GM12878 (cell line): ENCODE results near the gene FUT8. TPM values are rescaled to one million over a fixed set of nuclear protein-coding genes. Genes with fewer than 3 reads are reported as not detected.

Source experiments
- BCL11A ChIP-seq: IDR thresholded peaks from 2 replicates; pipeline ENCODE4 v1.6.1; 2011; ENCODE audit warnings: low read depth, low read length
- BHLHE40 ChIP-seq, 2 experiments: fragments of 450-650 bp in 1 of 2; IDR thresholded peaks; 2 replicates each; pipeline ENCODE4 v1.6.1; 2011 to 2017; ENCODE audit warnings: low read depth in 2 of 2, borderline replicate concordance in 1 of 2, improper control_type of control experiment in 1 of 2, low read length in 1 of 2, mild to moderate bottlenecking in 1 of 2
- CBX3 ChIP-seq: fragments of 200-600 bp; sonication (generic); IDR thresholded peaks from 2 replicates; pipeline ENCODE4 v1.6.1; 2016; ENCODE audit warnings: low read depth, borderline replicate concordance
- EED ChIP-seq: sonication (generic); IDR thresholded peaks from 2 replicates; pipeline ENCODE4 v1.6.1; 2016; ENCODE audit warnings: antibody characterized with exemption, low read depth
- FOXK2 ChIP-seq: fragments of 450-650 bp; IDR thresholded peaks from 2 replicates; pipeline ENCODE4 v1.6.1; 2017; ENCODE audit warnings: mild to moderate bottlenecking, moderate library complexity
- IRF3 ChIP-seq: fragments of 450-650 bp; IDR thresholded peaks from 2 replicates; pipeline ENCODE4 v1.6.1; 2014; ENCODE audit warnings: mild to moderate bottlenecking
- JUND ChIP-seq: IDR thresholded peaks from 2 replicates; pipeline ENCODE4 v1.6.1; 2012; ENCODE audit warnings: low read depth, mild to moderate bottlenecking, low read length, improper control_type of control experiment, moderate library complexity
- MEF2A ChIP-seq: IDR thresholded peaks from 2 replicates; pipeline ENCODE4 v1.6.1; 2011; ENCODE audit warnings: low read depth, mild to moderate bottlenecking, low read length, moderate library complexity; ENCODE audit not compliant: insufficient read depth
- MEF2B ChIP-seq: fragments of 450-650 bp; IDR thresholded peaks from 2 replicates; pipeline ENCODE4 v1.6.1; 2018; ENCODE audit warnings: mild to moderate bottlenecking, moderate library complexity; ENCODE audit not compliant: partially characterized antibody, poor library complexity, severe bottlenecking
- MXI1 ChIP-seq: fragments of 150-350 bp; IDR thresholded peaks from 2 replicates; pipeline ENCODE4 v1.6.1; 2011; ENCODE audit warnings: low read depth, mild to moderate bottlenecking, inconsistent platforms, low read length, improper control_type of control experiment
- NR2F1 ChIP-seq: fragments of 450-650 bp; conservative IDR thresholded peaks from 2 replicates; pipeline ENCODE4 v1.6.1; 2017; ENCODE audit warnings: mild to moderate bottlenecking
- NRF1 ChIP-seq: conservative IDR thresholded peaks from 2 replicates; pipeline ENCODE4 v1.6.1; 2011; ENCODE audit warnings: mild to moderate bottlenecking, low read depth, low read length, improper control_type of control experiment
- PKNOX1 ChIP-seq: fragments of 450-650 bp; IDR thresholded peaks from 2 replicates; pipeline ENCODE4 v1.6.1; 2016; ENCODE audit warnings: mild to moderate bottlenecking
- POU2F2 ChIP-seq: IDR thresholded peaks from 3 replicates; pipeline ENCODE4 v1.6.1; 2011; ENCODE audit warnings: low read depth, mild to moderate bottlenecking, low read length, borderline replicate concordance
- RAD21 ChIP-seq: IDR thresholded peaks from 2 replicates; pipeline ENCODE4 v1.6.1; 2011; ENCODE audit warnings: mild to moderate bottlenecking, low read depth, low read length, moderate library complexity; ENCODE audit not compliant: insufficient read depth
- SREBF2 ChIP-seq: IDR thresholded peaks from 2 replicates; pipeline ENCODE4 v1.6.1; 2012; ENCODE audit warnings: mild to moderate bottlenecking, low read length
- TCF12 ChIP-seq: IDR thresholded peaks from 2 replicates; pipeline ENCODE4 v1.6.1; 2011; ENCODE audit warnings: low read depth, mild to moderate bottlenecking, low read length
- WRNIP1 ChIP-seq: IDR thresholded peaks from 2 replicates; pipeline ENCODE4 v1.6.1; 2011; ENCODE audit warnings: low read depth, low read length, improper control_type of control experiment, borderline replicate concordance
- ZNF207 ChIP-seq: fragments of 450-650 bp; IDR thresholded peaks from 2 replicates; pipeline ENCODE4 v1.6.1; 2014; ENCODE audit warnings: antibody characterized with exemption, mild to moderate bottlenecking, borderline replicate concordance
- polyA plus RNA-seq, 11 experiments: library from polyadenylated mRNA; depleted of rRNA in 4 of 11; unstranded in 6 of 11; stranded (reverse) in 5 of 11; fragments of >200 nt; fragmentation: Nextera tagmentation in 4 of 11; fragmentation: Illumina TruSeq in 1 of 11; extraction: Ambion mirVana in 4 of 11; extraction: Trizol in 1 of 11; gene quantifications; 1 replicate in 1 of 11; 2 replicates in 10 of 11; pipeline versions ENCODE4 v1.2.1 to v1.2.3, GENCODE V29; 2011 to 2016; ENCODE audit warnings: inconsistent platforms in 2 of 11, missing spikeins in 2 of 11, low read depth in 1 of 11
- total RNA-seq, 4 experiments: library from RNA; depleted of rRNA in 3 of 4; stranded (reverse); fragments of >200 nt in 3 of 4; fragmentation: Illumina TruSeq in 1 of 4; extraction: Trizol in 1 of 4; gene quantifications; 2 replicates each; pipeline versions ENCODE4 v1.2.1 to v1.2.3, GENCODE V29; 2013 to 2021
- TF ChIP-seq, protein P1 (sequence below): fragments of 450-650 bp; IDR thresholded peaks from 2 replicates; pipeline ENCODE4 v1.6.1; 2017; ENCODE audit warnings: low read depth, mild to moderate bottlenecking, moderate library complexity

Gene FUT8
- total and polyA plus RNA-seq, 10 of the 15 experiments (the other 5 are each of a cell fraction or from before 2014, with no cell fraction given), result 21.3 to 106 (median 66.3) TPM

- TF ChIP-seq NRF1 (no peak), BCL11A (peak; percentile 63; the same call in 1 of the 2 replicates), CBX3 (no peak), BHLHE40 (IDR thresholded peaks at IDR 0.05; ENCODE audit: borderline replicate concordance in 1 of 2, low read depth in 2 of 2, low read length in 1 of 2) (no peak), PKNOX1 (no peak), EED (peak; percentile 46), POU2F2 (peak; percentile 42; the same call in 2 of the 3 replicates), WRNIP1 (no peak), ZNF207 (no peak), MEF2A (peak; percentile 69; the same call in 1 of the 2 replicates), MXI1 (no peak), SREBF2 (no peak), TCF12 (no peak), NR2F1 (no peak), IRF3 (no peak), FOXK2 (no peak), MEF2B (no peak), JUND (peak; percentile 67; the same call in 1 of the 2 replicates), RAD21 (peak; percentile 9; the same call in 1 of the 2 replicates)
- TF ChIP-seq, protein P1, sequence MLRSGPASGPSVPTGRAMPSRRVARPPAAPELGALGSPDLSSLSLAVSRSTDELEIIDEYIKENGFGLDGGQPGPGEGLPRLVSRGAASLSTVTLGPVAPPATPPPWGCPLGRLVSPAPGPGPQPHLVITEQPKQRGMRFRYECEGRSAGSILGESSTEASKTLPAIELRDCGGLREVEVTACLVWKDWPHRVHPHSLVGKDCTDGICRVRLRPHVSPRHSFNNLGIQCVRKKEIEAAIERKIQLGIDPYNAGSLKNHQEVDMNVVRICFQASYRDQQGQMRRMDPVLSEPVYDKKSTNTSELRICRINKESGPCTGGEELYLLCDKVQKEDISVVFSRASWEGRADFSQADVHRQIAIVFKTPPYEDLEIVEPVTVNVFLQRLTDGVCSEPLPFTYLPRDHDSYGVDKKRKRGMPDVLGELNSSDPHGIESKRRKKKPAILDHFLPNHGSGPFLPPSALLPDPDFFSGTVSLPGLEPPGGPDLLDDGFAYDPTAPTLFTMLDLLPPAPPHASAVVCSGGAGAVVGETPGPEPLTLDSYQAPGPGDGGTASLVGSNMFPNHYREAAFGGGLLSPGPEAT, result 0 out of 2 replicates have a peak, but pooled peaks have one; percentile 30
These were observed 63.9 kb downstream of the FUT8 start (continued) for GRCh38 chr14:65476273-65476941.
